ENCODE results near the gene GKAP1.

GRCh38 chr9:83706676-83707517 is 110.7 kb downstream of the GKAP1 start:
- TF ChIP-seq, protein P1, sequence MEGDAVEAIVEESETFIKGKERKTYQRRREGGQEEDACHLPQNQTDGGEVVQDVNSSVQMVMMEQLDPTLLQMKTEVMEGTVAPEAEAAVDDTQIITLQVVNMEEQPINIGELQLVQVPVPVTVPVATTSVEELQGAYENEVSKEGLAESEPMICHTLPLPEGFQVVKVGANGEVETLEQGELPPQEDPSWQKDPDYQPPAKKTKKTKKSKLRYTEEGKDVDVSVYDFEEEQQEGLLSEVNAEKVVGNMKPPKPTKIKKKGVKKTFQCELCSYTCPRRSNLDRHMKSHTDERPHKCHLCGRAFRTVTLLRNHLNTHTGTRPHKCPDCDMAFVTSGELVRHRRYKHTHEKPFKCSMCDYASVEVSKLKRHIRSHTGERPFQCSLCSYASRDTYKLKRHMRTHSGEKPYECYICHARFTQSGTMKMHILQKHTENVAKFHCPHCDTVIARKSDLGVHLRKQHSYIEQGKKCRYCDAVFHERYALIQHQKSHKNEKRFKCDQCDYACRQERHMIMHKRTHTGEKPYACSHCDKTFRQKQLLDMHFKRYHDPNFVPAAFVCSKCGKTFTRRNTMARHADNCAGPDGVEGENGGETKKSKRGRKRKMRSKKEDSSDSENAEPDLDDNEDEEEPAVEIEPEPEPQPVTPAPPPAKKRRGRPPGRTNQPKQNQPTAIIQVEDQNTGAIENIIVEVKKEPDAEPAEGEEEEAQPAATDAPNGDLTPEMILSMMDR (conservative IDR thresholded peaks at IDR 0.05; ENCODE audit: low read depth, low read length) = no peak
- TF ChIP-seq EZH2 (IDR thresholded peaks at IDR 0.05; ENCODE audit: borderline replicate concordance, low read depth, low read length, poor library complexity, severe bottlenecking) = no peak
